SH-SY5Y (cell line): ENCODE measurements around the gene CSPG4.

Experiments
- GATA2 ChIP-seq: IDR thresholded peaks from 2 replicates; pipeline ENCODE4 v1.6.1; 2011; ENCODE audit warnings: mild to moderate bottlenecking, low read depth, low read length
- GATA3 ChIP-seq: IDR thresholded peaks from 2 replicates; pipeline ENCODE4 v1.6.1; 2011; ENCODE audit warnings: low read depth, mild to moderate bottlenecking, low read length, moderate library complexity

DNA sequence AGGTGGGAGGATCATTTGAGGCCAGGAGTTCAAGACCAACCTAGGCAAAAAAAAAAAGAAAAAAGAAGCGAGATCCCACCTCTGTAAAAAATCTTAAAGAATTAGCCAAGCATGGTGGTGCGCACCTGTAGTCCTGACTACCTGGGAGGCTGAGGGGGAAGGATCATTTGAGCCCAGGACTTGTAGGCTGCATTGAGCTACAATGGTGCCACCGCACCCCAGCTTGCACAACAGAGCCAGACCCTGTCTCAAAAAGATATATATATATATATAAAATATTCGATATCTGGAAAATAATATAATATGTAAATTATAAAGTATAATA, 71.5 kb downstream of the CSPG4 start:
- TF ChIP-seq GATA3 = no peak
- TF ChIP-seq GATA2 = no peak
